Smooth muscle cell (in vitro differentiated cells): ENCODE measurements around the gene SART3. TPM values are rescaled to one million over a fixed set of nuclear protein-coding genes. Genes with fewer than 3 reads are reported as not detected.
A peak's percentile ranks its signal among the peaks of the same experiment; 100 is the strongest.
"Not testable (repeated sequence)": the region's sequence is repeated elsewhere in the genome, so short reads cannot be mapped to it uniquely, and the experiment has no call there.

Experiments
- DNase-seq: peaks from one replicate; lab custom pipeline; 2025; ENCODE audit not compliant: unreplicated experiment; lab: John Stamatoyannopoulos, UW
- H2AFZ ChIP-seq: fragments of 200-600 bp; sonication (generic); 2 replicates; pipeline ENCODE4 v1.6.0; 2016; ENCODE audit warnings: antibody characterized with exemption, low read depth, mild to moderate bottlenecking
- H3F3A ChIP-seq: fragments of 200-600 bp; sonication (generic); 2 replicates; pipeline ENCODE4 v1.6.0; 2017; ENCODE audit warnings: antibody characterized with exemption, low read depth
- H3K27ac ChIP-seq: fragments of 200-600 bp; sonication (generic); 2 replicates; pipeline ENCODE4 v1.5.1; 2016; ENCODE audit warnings: low read depth, mild to moderate bottlenecking
- H3K27me3 ChIP-seq: fragments of 200-600 bp; sonication (generic); 2 replicates; pipeline ENCODE4 v1.6.1; 2016; ENCODE audit warnings: low read depth, mild to moderate bottlenecking
- H3K36me3 ChIP-seq: fragments of 200-600 bp; sonication (generic); 2 replicates; pipeline ENCODE4 v1.5.1; 2016; ENCODE audit warnings: low read depth
- H3K4me1 ChIP-seq: fragments of 200-600 bp; sonication (generic); 2 replicates; pipeline ENCODE4 v1.5.1; 2016; ENCODE audit warnings: low read depth
- H3K4me2 ChIP-seq: fragments of 200-600 bp; sonication (generic); 2 replicates; pipeline ENCODE4 v1.6.0; 2016; ENCODE audit warnings: mild to moderate bottlenecking
- H3K4me3 ChIP-seq: fragments of 200-600 bp; sonication (generic); 2 replicates; pipeline ENCODE4 v1.5.1; 2016; ENCODE audit warnings: mild to moderate bottlenecking
- H3K79me2 ChIP-seq: fragments of 200-600 bp; sonication (generic); 2 replicates; pipeline ENCODE4 v1.6.0; 2016; ENCODE audit warnings: low read depth, mild to moderate bottlenecking
- H3K9ac ChIP-seq: fragments of 200-600 bp; sonication (generic); 2 replicates; pipeline ENCODE4 v1.6.0; 2016; ENCODE audit warnings: low read depth
- H3K9me3 ChIP-seq: fragments of 200-600 bp; sonication (generic); replicated peaks from 2 replicates; pipeline ENCODE4 v1.5.1; 2016; ENCODE audit warnings: low read depth
- H4K20me1 ChIP-seq: fragments of 200-600 bp; sonication (generic); 2 replicates; pipeline ENCODE4 v1.6.0; 2016; ENCODE audit warnings: low read depth
- CTCF ChIP-seq: fragments of 200-600 bp; sonication (generic); IDR thresholded peaks from 2 replicates; pipeline ENCODE4 v1.5.1; 2017; ENCODE audit warnings: borderline replicate concordance, mild to moderate bottlenecking, antibody characterized with exemption; ENCODE audit not compliant: insufficient read depth, poor library complexity, severe bottlenecking
- WGBS: methylation state at CpG from one replicate; pipeline ENCODE4 v1.1.7; 2016; ENCODE audit warnings: low lambda C conversion rate; 5-methylcytosine and 5-hydroxymethylcytosine counted together
- polyA plus RNA-seq: library from polyadenylated mRNA; unstranded; fragments of >200 nt; fragmentation: Nextera tagmentation; extraction: Ambion mirVana; gene quantifications from 2 replicates; pipeline ENCODE4 v1.2.1, GENCODE V29; 2016
- total RNA-seq: library from RNA; depleted of rRNA; stranded (reverse); fragments of >200 nt; gene quantifications from 2 replicates; pipeline ENCODE4 v1.2.3, GENCODE V29; 2014

SART3 gene
- total and polyA plus RNA-seq, 2 experiments from 2014 or later, result 22.7 to 94.5 TPM

- Histone ChIP-seq H3K9ac (no peak overlapping the region), H2AFZ (no peak overlapping the region), H4K20me1 (no peaks in the 10 kb centered on the region), H3K4me2 (no peak overlapping the region), H3K79me2 (no peaks in the 10 kb centered on the region), H3F3A (no peaks in the 10 kb centered on the region), H3K27ac (no peak overlapping the region), H3K36me3 (no peaks in the 10 kb centered on the region), H3K9me3 (no peaks in the 10 kb centered on the region), H3K4me3 (no peak overlapping the region), H3K27me3 (peaks cover 28% of the 10 kb centered on the region), H3K4me1 (no peaks in the 10 kb centered on the region)
- WGBS, result 88% methylated on average over 11 of the region's 11 CpGs
- DNase-seq, result no peak
- TF ChIP-seq CTCF, result no peak
Observed at GRCh38 chr12:108495823-108496579, 65.0 kb downstream of the SART3 start.

GRCh38 chr12:108495054-108495453 is 65.9 kb downstream of the SART3 start:
- peak; percentile 2 for DNase-seq
- no peak overlapping the region for H3K9ac ChIP-seq
- no peak overlapping the region for H3K4me2 ChIP-seq
- no peaks in the 10 kb centered on the region for H3F3A ChIP-seq
- H3K36me3 ChIP-seq, result no peaks in the 10 kb centered on the region
- no peaks in the 10 kb centered on the region for H4K20me1 ChIP-seq
- H3K9me3 ChIP-seq, result no peaks in the 10 kb centered on the region
- H3K4me1 ChIP-seq, result no peaks in the 10 kb centered on the region
- TF ChIP-seq CTCF, result peak; percentile 75
- 48% methylated on average over 1 of the region's 1 CpG for WGBS
- H3K27ac ChIP-seq, result no peak overlapping the region
- no peaks in the 10 kb centered on the region for H3K79me2 ChIP-seq
- H2AFZ ChIP-seq, result no peak overlapping the region
- no peak overlapping the region for H3K4me3 ChIP-seq
- H3K27me3 ChIP-seq, result peaks cover 28% of the 10 kb centered on the region

GRCh38 chr12:108491256-108491655 is 69.7 kb downstream of the SART3 start:
- Histone ChIP-seq H3F3A (no peaks in the 10 kb centered on the region), H3K36me3 (no peaks in the 10 kb centered on the region), H3K9me3 (no peaks in the 10 kb centered on the region), H3K27ac (no peak overlapping the region), H3K4me2 (no peak overlapping the region), H2AFZ (no peak overlapping the region), H3K4me1 (no peaks in the 10 kb centered on the region), H4K20me1 (no peaks in the 10 kb centered on the region), H3K4me3 (no peak overlapping the region), H3K79me2 (no peaks in the 10 kb centered on the region), H3K9ac (no peak overlapping the region), H3K27me3 (peaks cover 17% of the 10 kb centered on the region)
- no peak for TF ChIP-seq CTCF
- DNase-seq, result no peak
- WGBS, result 81% methylated on average over 2 of the region's 2 CpGs

GRCh38 chr12:108487029-108487428 is 73.9 kb downstream of the SART3 start:
- H3K4me1 ChIP-seq, H2AFZ ChIP-seq, H3K4me2 ChIP-seq, H3K4me3 ChIP-seq, H3K27ac ChIP-seq, H4K20me1 ChIP-seq, H3K9ac ChIP-seq, H3K36me3 ChIP-seq, H3F3A ChIP-seq, H3K9me3 ChIP-seq, DNase-seq, H3K27me3 ChIP-seq, H3K79me2 ChIP-seq: not testable (repeated sequence)
- 87% methylated on average over 4 of the region's 4 CpGs for WGBS

GRCh38 chr12:108485371-108485770 is 75.6 kb downstream of the SART3 start:
- not testable (repeated sequence) for H2AFZ ChIP-seq, H4K20me1 ChIP-seq, H3K4me2 ChIP-seq, H3K4me1 ChIP-seq, DNase-seq, H3K9me3 ChIP-seq, H3K9ac ChIP-seq, H3K4me3 ChIP-seq, H3K36me3 ChIP-seq, H3F3A ChIP-seq, H3K27ac ChIP-seq, H3K27me3 ChIP-seq, H3K79me2 ChIP-seq
- 58% methylated on average over 7 of the region's 7 CpGs for WGBS
